NOMO-1 (cell line): Measurements from ENCODE around the gene GNG4.
A peak's percentile ranks its signal among the peaks of the same experiment; 100 is the strongest.

Experiments
- DNase-seq, 2 experiments: peaks; one replicate each; lab custom pipeline; 2025; ENCODE audit not compliant: unreplicated experiment in 2 of 2; lab: John Stamatoyannopoulos, UW

The GNG4 gene

GRCh38 chr1:235502601-235503402 is 146.8 kb downstream of the GNG4 start:
- DNase-seq = peak in 1 of 2 experiments; percentile 5

GRCh38 chr1:235500971-235501540 is 148.5 kb downstream of the GNG4 start:
- DNase-seq = no peak
